OCI-LY1 (cell line): ENCODE results near the gene PLXNA2.

ENCODE experiments used
- EZH2 ChIP-seq: fragments of 200-600 bp; sonication (generic), shearing (Covaris generic); IDR thresholded peaks from 2 replicates; pipeline ENCODE4 v1.8.0; 2017; ENCODE audit warnings: borderline replicate concordance, mixed run types, mild to moderate bottlenecking, antibody characterized with exemption, low read length, moderate library complexity, mixed read lengths
- TF ChIP-seq, protein P1 (sequence below): fragments of 200-600 bp; sonication (generic), shearing (Covaris generic); IDR thresholded peaks from 2 replicates; pipeline ENCODE4 v1.5.1; 2017; ENCODE audit warnings: mild to moderate bottlenecking, antibody characterized with exemption, low read length, moderate library complexity, mixed read lengths

DNA sequence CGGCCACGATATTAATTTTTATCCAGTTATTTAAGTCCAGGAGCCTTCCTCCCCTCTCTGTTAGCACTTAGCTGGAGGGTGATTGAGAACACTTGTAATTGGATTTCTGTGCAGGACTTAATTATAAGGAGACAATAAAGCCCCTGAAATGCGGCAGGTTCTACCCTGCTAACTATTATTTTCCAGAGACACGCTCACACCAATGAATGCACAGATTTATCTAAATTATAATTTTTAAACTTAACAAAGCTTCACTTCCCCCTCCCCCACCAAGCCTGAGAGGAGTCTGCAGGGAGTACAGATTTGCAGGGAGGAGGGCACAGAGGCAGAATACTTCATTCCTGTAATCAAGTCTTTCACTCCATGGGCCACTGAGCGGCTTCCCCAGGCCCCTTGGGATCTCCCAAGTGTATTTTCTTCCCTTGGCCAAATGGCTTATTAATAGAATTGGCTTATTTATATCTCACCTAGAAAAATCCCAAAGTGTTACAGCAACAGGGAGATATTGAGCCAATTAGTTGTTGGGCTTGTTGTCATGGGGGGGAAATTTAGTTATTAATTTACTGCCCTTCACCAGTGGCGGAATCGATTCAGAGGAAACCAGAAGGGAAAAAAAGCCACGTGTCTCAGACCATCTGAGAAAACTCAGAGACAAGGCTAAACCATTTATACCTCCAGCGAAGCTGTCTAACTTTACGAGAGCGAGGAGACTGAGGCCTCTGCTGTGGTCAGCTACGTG is 234.3 kb downstream of the PLXNA2 start:
- no peak for TF ChIP-seq EZH2
- TF ChIP-seq, protein P1, sequence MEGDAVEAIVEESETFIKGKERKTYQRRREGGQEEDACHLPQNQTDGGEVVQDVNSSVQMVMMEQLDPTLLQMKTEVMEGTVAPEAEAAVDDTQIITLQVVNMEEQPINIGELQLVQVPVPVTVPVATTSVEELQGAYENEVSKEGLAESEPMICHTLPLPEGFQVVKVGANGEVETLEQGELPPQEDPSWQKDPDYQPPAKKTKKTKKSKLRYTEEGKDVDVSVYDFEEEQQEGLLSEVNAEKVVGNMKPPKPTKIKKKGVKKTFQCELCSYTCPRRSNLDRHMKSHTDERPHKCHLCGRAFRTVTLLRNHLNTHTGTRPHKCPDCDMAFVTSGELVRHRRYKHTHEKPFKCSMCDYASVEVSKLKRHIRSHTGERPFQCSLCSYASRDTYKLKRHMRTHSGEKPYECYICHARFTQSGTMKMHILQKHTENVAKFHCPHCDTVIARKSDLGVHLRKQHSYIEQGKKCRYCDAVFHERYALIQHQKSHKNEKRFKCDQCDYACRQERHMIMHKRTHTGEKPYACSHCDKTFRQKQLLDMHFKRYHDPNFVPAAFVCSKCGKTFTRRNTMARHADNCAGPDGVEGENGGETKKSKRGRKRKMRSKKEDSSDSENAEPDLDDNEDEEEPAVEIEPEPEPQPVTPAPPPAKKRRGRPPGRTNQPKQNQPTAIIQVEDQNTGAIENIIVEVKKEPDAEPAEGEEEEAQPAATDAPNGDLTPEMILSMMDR, result no peak
